ENCODE measurements around the gene KRI1.
A peak's percentile ranks its signal among the peaks of the same experiment; 100 is the strongest.
"Not testable (repeated sequence)": the region's sequence is repeated elsewhere in the genome, so short reads cannot be mapped to it uniquely, and the experiment has no call there.

Gene KRI1

GRCh38 chr19:10574462-10574861 lies 8.7 kb upstream of the KRI1 start:
- no peak for DNase-seq

DNA sequence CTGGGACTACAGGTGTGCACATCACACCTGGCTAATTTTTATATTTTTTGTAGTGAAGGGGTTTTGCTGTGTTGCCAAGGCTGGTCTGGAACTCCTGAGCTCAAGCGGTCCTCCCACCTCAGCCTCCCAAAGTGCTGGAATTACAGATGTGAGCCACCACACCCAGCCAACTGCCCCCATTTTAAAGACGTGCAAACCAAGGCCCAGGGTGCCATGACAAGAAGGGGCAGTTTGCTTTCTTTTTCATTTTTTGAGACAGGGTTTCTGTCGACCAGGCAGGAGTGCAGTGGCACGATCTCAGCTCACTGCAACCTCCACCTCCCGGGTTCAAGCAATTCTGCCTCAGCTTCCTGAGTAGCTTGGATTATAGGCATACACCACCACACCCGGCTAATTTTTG lies 8.0 kb upstream of the KRI1 start:
- not testable (repeated sequence) for DNase-seq

GRCh38 chr19:10568826-10569651 lies 3.2 kb upstream of the KRI1 start, which contains the start of gene CDKN2D:
Gene CDKN2D, minus strand, starts transcription at chr19:10568979. Its CDS starts 326 bp downstream, at chr19:10568653.
- DNase-seq = peak; percentile 100

DNA sequence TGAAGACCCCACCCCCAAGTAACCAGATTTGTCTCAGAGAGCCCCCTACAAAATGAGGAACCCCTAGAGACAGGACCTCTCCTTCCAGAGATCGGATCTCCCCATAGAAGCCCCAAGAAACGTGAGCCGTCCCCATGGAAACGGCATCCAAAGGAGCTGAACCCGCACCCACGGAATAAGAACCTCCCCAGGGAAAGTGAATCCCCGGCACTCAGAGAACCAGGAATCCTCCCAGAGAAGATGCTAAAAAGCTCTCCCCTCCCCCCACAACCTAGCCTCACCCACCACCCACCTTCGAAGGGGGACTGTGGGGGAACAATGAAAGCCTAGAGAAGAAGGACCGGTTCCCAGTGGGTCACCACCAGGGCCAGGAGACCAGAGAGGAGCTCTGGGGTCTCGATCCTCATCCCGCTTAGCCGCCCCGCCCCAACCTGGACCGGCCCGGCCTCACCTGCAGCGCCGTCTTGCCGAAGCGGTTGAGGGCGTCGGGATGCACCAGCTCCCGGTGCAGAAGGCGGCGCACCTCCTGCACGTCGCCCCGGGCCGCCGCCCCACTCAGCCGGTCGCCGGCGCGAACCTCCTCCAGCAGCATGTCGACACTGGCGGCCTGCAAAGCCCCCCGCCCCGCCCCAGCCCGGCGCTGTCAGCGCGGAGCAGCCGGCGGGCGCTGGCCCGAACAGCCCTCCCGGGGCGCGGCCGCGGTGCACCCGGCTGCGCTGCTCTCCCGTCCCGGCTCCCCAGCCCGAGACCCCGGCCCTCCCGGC lies 2.4 kb upstream of the KRI1 start:
- peak; percentile 72 for DNase-seq

DNA sequence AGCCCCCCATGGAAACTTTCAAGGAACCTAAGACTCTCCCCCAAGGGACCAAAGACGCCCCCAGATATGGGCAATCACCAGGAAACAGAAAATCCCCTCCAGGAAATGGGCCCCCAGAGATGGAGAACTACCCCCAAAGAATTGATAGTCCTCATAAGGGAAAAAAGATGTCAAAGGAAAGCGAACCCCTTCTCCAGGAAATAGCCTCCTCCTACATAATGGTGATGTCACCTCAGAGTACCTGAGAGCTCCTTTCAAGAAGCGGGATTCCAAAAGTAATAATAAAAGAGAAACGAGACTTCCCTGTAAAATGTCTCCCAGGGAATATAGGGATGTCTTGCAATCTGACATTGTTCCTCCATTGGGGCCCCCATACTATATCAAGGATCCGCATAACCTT lies 1.8 kb upstream of the KRI1 start:
- no peak for DNase-seq

- DNase-seq = peak; percentile 39
These were observed 1.0 kb upstream of the KRI1 start for GRCh38 chr19:10566658-10567410.

DNA sequence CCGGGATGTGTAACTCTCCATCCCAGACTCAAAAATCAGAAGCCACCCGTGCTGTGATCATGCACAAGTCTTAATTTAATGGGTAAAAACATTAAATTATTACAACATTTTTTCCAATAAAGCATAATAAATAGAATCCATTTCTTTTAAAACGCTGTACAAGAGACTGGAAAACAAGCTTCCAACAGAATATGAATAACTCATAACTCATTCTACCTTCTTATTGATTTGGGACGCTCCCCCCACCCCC lies 523 bp upstream of the KRI1 start:
- DNase-seq = no peak

- peak; percentile 70 for DNase-seq
These were observed 713 bp downstream of the KRI1 start for GRCh38 chr19:10565028-10565566.

- DNase-seq = no peak
These were observed 3.2 kb downstream of the KRI1 start for GRCh38 chr19:10562609-10563008.

DNA sequence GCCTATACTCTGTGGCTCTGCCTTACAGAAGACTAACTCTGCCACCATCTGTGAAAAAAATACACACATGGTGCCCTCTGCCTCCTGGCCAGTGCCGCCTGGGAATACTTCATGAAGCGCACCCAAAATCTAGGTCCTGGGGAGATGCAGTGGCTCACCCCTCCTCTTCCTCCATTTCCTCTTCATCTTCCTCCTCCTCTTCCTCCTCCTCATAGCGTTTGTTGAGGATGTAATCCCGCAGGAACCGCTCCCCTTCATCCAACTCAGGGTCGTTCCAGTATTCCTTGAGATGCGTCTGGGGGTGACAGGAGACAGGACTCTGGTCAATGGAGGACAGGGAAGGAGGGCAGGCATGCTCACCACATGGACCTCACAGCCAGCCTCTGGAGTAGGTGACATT lies 5.7 kb downstream of the KRI1 start:
- no peak for DNase-seq

DNA sequence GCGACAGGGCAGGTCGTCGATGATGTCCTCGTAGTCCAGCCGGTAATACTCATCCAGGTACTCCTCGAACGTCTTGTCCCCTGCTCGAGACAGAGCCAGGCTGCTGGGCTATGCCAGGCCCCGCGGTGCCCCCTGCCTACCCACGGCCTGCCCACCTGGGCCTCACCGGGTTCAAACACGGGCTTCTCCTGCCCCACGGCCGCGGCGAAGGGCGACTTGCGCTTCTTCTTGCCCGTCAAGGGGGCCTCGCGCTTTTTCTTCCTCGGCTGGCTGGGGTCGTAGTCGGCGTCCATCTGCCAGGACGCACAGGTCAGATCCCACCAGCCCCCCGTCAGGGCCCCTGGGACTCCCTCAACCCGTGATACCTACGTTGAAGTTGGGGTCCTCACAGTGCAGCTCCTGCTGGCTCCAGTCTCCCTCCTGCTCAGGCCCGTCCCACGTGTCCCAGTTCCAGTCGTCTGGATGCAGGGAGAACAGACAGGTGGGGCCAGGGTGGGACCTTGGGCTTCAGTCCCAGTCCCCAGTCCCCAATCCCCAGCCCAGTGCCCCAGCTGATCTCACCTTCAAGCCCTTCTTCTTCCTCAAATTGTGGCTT lies 8.1 kb downstream of the KRI1 start:
- DNase-seq = no peak

- no peak for DNase-seq
These were observed 10.2 kb downstream of the KRI1 start for GRCh38 chr19:10555610-10555973.

GRCh38 chr19:10554760-10555609 lies 10.8 kb downstream of the KRI1 start:
- no peak for DNase-seq

DNA sequence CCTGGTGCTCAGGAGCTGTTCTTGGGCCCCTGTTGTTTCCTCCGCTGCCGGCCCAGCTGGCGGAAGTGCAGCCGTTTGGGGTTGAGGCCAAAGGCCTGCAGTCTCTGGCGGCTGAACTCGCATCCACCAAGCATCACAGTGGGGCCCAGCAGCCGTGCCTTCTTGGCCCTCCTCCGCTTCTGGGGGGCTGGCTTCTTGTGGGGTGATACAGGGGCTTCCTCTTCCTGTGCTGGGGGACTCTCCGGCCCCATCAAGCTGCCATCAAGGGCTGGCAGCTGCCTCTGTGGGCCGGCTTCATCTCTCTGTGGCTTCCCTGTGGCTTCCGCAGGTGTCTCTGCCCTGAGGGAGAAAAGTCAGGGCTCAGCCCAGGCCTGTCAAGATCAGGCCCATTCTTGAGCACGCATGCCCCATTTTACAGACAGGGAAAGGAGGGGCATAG lies 11.8 kb downstream of the KRI1 start:
- peak; percentile 75 for DNase-seq

DNA sequence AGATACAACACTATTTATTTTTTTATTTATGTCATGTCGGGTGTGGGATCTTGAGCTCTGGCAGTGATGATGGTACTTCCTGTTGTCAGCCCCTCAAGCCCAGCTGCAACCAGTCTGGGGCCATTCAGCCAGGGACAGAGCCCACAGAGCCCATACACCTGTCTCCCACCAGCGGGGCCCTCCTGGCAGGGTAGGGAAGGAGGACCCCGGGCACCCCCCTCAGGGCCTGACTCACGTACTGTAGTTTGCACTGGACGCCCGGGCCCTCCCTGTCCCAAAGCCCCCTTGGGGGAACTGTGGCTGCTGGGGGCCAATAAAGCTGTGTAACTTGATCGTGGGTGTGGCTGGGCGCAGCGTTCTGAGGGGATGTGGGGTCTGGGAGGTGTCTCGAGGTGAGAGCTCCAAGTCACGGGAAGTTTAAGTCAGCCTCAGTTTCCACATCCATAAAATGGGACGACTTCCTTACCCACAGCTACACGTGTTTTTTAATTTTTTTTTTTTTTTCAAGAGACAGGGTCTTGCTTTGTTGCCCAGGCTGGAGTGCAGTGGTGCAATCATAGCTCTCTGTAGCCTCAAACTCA lies 12.6 kb downstream of the KRI1 start:
- no peak for DNase-seq

- no peak for DNase-seq
These were observed 13.2 kb downstream of the KRI1 start for GRCh38 chr19:10552510-10553053.

- peak; percentile 44 for DNase-seq
These were observed 14.0 kb downstream of the KRI1 start for GRCh38 chr19:10551698-10552301.

DNA sequence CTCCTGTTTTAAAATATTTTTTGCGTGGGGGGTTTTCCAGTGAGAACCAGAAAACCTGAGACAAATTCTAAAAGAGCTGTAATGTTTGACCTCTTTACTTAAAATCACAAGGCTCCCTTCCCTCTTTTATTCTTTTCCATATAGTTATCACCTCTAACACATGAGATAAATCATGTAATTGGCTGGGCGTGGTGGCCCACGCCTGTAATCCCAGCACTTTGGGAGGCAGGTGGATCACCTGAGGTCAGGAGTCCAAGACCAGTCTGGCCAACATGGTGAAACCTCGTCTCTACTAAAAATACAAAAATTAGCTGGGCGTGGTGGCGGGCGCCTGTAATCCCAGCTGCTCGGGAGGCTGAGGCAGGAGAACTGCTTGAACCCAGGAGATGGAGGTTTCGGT lies 14.8 kb downstream of the KRI1 start:
- not testable (repeated sequence) for DNase-seq

DNA sequence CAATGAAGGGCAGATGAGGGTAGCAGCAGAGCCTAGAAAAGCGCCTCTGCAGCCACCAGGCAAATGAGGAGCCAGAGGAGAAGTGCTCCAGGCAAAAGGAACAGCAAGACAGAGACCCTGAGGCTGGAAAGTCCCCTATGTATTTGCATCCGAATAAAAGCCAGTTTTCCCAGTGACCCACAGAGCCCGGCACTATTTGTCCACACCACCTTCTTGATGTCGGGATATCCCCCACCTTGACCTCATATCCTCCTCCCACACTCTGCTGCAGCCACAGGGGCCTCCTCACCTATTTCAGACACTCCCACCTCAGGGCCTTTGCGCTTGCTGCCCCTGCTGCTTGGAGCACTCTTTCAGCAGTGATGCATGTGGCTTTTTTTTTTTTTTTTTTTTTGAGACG lies 15.5 kb downstream of the KRI1 start:
- DNase-seq = no peak

DNA sequence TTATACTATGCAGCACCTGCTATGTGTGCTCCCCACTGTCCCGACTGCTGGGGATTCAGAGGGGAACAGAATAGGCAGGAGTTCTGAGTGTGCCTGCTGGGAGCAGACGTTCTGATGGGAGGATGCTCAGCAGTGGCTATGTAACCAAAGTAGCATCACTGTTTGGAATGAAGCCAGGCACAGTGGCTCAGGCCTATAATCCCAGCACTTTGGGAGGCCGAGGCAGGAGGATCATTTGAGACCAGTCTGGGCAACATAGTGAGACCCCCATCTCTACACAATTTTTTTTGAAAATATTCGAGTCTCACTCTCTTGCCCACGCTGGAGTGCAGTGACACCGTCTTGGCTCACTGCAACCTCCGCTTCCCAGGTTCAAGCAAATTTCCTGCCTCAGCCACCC lies 16.1 kb downstream of the KRI1 start:
- DNase-seq = no peak

DNA sequence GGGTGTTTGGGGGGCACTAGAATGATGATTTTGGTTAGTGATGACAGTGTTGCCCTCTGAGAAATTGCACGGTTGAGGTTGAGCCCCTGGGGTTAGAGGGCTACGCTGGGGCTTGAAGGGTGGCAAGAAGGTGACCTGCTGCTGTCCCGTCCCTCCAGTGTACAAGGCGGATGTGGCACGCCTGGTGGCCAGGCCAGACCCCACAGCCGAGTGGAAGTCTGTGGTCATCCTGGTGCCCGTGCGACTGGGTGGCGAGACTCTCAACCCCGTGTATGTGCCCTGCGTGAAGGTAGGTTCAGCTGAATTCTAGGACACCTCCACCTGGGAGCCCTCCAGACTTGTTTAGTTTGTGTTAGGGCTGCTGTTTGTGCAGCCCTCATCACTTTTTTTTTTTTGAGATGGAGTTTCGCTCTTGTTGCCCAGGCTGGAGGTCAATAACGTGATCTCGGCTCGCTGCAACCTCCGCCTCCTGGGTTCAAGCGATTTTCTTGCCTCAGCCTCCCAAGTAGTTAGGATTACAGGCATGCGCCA lies 17.0 kb downstream of the KRI1 start:
- DNase-seq = no peak

All from CD4-positive, alpha-beta T cell treated with Interleukin-6 for 4 hours (primary cell).